Stimulated activated CD4-positive, alpha-beta T cell treated with anti-CD3 and anti-CD28 coated beads, Interleukin-1b, Interleukin-23, amount 100 ng/mL, for 24 hours (primary cell): Measurements from ENCODE around the gene CDK4.
"Not testable (repeated sequence)": the region's sequence is repeated elsewhere in the genome, so short reads cannot be mapped to it uniquely, and the experiment has no call there.

Experiments used
- DNase-seq, 4 experiments: peaks; one replicate each; pipeline ENCODE4 v3.0.0-alpha.2; 2020; ENCODE audit warnings: low read depth in 4 of 4, low spot score in 1 of 4

CDK4 gene

DNA sequence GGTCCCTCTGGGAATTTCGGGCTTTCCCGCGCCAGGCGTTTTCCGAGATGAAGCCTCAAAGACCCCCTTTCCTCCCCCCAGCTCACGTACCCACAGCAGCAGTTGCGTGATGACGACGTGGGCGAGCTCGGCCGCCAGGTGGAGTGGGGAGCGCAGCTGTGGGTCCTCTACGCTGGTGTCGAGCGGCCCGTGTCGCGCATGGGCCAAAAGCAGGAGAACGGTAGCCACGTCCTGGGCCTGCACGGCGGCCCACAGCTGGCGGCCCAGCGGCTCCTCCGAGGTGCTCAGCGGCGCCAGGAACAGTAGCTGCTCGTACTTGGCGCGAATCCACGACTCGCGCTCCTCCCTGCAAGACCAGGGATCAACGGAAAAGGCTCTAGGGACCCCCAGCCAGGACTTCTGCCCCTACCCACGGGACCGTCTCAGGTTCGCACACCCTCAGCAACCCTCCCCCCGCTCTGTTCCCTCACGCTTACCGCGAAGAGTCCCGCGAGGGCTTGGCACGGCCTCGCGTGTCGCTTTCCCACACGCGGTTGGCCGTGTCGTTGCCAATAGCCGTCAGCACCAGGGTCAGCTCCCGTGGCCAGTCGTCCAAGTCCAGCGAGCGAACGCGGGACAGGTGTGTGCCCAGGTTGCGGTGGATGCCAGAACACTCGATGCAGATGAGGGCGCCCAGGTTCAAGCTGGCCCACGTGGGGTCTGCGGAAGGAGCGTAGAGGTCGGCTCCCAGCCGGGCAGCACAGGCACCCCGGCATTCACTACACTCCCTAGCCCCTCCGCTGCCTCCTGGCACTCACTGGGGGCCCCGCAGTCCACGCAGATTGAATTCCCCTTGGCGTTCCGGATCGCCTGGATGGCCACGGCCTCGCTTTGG, 25.0 kb downstream of the CDK4 start:
- DNase-seq, result no peak

DNA sequence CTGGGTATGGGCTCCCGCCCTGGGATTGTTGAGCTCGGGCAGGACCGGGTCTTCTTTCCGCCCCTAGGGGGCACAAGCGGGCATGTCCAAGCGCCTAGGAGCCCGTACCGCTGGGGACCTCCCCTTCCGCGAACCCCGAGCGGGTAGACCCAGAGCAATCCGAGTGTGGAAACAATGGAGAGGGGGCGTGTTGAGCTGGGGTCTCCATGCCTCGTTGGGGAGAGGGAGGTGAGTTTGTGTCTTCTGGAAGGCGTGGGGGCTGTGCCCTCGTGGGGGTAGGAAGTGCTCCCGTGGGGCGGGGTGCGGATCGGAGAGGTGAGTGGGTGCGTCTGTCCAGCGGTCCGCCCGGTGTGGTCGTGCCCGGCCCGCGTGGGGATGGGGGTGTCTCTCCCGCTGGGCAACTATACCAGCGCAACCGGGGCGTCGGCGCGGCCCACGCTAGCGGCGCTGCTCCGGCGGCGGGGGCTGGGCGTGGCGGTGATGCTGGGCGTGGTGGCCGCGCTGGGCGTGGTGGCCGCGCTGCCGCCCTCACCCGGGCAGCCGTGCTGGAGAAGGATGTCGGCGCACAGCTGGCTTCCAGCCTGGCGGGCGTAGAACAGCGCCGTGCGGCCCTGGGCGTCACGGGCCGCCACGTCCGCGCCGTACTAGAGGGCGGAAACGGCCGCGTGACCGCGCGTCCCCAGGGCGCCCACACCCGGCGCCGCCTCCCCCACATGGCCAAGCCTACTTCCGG, 25.8 kb downstream of the CDK4 start:
- no peak for DNase-seq

DNA sequence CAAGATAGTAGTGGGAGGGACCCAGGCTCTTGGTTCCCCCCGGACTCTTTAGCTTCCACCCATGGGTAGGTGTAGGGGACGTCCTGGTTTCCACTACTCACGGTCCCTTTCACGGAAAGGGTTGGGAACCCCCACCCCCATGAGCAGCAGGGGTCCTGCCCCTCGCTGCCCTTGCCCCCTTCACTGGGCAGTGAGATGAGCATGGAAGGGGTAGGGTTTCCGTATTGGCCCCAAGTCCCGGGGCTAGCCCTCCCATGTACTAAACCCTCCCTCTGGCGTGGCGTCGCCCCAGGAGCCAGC, 26.3 kb downstream of the CDK4 start:
- DNase-seq, result no peak

DNA sequence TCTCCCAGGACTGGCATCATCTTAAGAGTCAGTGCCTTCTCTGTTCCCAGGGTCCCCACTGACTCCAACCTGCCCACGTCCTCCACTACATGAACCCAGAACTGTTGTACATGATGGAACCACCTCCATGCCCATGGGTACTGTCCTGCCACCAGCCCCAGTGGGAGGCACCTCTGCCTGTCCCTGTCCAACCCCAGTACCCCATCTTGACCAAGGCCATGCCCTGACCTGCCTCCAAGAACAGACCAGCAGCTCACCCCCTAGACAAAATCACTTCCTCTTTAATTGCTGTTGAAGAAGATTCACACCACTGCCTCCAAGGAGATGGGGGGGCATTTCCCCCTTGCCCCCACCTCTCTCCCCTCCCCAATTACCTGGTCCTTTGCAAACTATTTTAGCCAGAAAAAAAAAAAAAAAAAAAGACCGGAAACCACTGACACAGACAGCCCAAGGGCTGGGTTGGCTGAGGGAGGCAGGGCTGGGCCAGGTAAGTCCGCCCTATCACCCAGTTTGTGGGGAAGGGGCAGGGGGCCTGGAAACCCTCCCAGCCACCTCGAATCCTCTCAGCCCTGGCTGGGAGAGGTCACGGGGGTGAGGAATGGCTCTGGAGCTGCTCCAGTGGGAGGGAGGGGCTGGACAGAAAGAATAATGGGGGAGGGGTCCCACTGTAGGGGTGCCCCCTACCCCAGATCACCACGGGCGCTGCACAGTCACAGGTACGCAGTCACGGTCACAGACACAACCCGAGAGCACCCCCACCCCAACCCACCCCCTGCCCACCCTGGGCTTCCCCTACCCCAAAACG, 27.0 kb downstream of the CDK4 start:
- no peak for DNase-seq

DNA sequence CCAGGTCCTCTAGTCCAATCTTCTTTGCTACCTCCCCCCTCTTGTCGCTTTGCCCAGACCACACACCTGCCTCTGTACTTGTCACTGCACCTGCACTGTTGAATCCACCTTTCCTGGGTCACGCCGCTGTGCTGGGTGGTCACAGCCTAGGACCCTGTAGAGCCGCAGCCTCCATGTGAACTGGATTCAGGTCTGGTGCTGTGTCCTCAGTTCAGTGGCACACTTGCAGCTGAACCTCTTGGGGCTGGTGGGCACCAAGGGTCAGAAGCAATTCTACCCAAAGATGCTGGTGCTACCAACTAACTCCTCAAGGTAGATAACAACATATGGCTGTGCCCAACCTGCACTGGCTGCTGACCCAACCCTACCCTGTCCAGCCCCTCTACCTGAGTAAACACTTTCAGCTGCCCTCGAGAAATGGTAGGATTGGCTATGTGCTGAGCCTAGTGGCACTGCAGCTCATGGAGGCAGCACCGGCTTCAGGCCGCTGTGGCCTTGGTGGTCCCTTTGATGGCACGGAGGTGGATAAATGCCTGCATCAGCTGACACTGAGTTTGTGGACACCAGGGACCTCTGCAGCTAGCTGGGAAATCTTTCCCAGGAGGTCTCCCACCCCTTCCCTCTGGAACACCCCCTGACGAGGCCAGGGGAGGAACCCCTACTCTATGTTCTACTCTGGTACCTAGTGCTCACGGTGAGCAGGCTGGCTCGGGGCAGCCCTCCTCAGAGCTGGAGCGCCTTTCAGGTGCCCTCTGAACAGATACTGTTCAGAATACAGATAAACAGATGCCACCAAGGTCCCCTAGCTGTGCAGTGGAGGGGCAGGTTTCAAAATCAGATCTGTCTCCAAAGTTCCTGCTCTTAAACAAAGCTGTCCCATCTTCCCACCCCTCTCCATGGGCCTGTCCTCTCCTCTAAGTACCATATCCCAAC, 27.8 kb downstream of the CDK4 start:
- DNase-seq, result no peak

DNA sequence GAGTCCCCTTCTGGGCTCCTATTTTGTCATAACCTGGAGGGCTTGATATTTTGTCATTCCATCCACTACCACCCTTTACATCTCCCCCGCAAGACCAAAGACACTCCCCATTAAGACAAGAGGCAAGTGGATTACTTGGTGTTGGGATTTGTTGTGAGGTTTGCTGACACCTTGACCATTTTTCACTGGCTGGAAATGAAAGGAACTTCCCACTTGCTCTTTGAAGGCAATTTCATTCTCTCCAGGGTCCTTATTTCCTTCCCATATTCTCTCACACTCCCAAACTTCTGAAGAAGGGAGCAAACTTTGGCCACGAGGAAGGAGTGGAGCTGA, 28.5 kb downstream of the CDK4 start:
- no peak for DNase-seq

DNA sequence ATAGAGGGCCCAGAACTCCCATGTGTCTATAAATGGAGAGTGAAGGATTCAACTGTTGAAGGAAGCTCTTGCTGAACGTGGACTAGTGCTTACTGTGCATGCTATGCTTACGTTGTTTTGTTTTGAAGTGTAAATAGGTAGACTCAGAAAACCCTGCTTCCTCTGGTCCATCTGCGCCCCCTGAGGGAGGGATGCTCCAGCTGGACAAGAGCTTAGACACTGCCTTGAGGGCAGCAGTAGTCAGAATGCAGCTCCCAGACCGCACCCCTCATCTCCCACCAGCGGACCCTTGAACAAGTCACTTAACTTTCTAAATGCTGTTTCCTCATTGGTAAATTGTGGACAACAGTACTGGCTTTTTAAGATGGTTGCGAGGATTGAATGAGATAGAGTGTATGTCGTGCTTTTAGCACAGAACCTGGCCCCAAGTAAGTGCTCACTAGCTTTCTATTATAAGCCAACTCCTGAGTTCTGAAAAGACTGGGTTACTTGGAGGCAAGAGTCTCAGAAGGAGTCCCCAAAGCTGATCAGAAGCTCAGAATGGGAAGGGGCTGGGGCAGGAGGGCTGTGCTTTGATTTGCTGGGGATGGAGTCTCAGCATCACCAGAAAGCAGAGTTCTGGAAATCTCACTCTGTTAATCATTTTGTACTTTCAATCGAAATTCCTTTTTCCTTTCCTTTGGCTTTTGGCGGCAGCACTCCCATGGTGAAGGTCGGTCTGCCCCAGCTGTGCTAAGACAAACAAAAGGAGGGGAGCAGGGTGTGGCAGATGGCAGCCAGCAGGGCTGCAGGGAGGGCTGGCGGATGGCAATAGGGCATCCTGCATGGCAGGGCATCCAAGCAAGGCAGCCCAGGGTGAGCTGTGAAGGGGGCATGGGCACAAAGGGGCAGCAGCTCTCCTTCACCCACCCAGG, 29.1 kb downstream of the CDK4 start:
- no peak for DNase-seq

DNA sequence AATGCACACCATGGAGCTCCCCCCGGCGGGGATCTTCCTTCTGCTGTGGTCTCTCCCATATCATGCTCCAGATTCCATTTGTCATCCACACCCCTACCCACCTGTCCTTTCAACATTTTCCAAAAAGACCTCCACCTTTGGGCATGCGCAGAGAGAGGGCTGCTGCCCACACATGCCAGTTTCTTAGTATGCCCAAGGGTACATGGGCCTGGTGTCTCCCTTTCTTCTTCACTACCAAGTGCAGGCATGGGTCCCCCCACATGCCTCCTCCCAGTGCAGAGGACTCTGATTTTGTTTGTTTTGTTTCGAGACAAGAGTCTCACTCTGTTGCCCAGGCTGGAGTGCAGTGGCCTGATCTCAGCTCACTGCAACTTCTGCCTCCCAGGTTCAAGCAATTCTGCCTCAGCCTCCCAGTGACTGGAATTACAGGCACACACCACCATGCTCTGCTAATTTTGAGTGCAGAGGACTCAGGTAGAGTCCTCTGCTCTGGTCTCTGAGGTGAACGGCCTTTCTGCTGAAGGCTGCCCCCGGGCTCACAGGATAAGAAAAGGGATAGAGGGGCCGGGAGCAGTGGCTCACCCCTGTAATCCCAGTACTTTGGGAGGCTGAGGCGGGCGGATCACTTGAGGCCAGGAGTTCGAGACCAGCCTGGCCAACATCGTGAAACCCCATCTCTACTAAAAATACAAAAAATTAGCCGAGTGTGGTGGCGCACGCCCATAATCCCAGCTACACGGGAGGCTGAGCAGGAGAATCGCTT, 30.1 kb downstream of the CDK4 start:
- DNase-seq, result not testable (repeated sequence)

DNA sequence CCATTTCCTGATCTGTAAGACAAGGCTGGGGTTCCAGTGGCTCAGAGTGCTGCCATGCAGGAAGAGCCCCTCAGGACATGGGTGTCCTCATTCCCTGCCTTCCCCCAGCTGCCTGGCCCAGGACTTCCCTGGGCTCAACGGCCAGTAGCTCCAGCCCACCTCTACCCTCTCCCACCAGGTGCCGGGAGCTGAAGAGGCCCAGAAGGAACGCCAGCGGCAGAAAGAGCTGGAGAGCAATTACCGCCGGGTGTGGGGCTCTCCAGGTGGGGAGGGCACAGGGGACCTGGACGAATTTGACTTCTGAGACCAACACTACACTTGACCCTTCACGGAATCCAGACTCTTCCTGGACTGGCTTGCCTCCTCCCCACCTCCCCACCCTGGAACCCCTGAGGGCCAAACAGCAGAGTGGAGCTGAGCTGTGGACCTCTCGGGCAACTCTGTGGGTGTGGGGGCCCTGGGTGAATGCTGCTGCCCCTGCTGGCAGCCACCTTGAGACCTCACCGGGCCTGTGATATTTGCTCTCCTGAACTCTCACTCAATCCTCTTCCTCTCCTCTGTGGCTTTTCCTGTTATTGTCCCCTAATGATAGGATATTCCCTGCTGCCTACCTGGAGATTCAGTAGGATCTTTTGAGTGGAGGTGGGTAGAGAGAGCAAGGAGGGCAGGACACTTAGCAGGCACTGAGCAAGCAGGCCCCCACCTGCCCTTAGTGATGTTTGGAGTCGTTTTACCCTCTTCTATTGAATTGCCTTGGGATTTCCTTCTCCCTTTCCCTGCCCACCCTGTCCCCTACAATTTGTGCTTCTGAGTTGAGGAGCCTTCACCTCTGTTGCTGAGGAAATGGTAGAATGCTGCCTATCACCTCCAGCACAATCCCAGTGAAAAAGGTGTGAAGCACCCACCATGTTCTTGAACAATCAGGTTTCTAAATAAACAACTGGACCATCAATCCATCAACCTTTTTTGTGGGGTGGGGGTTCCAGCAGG, 31.2 kb downstream of the CDK4 start:
- DNase-seq, result no peak

DNA sequence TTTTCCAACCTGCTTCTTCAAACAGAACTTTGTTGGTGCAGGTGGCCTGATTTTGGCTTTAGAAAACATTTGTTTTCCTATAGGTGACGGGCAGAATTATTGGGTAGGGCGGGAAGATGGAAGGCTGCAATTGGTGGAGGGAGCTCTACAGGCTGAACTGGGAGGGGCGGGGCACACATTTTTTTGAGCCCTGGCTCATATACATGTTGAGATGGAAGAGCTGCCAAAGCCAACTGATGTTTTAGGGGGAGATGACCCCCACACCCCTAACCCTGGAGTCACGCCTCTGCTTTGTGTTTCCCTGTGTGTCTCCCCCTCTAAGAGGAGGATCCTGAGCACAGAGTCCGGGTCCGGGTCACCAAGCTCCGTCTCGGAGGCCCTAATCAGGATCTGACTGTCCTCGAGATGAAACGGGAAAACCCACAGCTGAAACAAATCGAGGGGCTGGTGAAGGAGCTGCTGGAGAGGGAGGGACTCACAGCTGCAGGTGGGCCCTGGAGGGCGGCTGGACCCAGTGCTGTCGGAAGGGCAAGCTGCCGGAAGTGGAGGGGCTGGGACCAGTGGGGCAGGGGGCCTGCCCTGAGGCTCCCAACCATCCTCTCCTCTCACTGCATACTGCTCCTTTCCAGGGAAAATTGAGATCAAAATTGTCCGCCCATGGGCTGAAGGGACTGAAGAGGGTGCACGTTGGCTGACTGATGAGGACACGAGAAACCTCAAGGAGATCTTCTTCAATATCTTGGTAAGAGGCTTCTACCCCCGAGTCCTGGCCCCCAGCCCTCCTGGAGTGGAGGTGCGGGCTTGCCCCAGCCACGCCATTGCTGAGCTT, 32.1 kb downstream of the CDK4 start:
- no peak for DNase-seq

DNA sequence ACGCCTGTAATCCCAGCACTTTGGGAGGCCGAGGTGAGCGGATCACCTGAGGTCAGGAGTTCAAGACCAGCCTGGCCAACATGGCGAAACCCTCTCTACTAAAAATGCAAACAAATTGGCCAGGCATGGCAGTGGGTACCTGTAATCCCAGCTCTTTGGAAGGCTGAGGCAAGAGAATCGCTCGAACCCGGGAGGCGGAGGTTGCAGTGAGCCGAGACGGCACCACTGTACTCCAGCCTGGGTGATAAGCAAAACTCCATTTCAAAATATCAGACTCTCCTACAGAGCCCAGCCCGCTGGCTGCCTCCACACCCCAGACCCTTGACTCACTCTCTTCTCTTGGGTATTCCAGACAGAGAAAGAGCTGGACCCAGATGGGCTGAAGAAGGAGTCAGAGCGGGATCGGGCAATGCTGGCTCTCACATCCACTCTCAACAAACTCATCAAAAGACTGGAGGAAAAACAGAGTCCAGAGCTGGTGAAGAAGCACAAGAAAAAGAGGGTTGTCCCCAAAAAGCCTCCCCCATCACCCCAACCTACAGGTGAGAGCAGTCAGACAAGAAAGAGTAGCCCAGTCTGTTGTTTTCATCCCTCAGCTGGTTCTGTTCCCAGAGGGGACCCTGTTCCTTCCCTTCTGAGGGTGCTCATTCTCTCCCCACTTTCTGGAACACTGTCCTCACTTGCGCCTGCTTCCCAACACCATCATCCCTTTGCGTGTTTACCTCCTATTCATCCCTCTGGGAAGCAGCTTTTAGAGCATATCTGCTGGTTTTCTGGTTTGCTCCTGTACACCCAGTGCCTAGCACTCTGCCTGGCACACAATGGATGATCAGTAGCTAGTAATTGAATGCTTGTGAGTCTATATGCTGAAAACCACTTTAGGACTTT, 33.2 kb downstream of the CDK4 start:
- DNase-seq, result no peak

DNA sequence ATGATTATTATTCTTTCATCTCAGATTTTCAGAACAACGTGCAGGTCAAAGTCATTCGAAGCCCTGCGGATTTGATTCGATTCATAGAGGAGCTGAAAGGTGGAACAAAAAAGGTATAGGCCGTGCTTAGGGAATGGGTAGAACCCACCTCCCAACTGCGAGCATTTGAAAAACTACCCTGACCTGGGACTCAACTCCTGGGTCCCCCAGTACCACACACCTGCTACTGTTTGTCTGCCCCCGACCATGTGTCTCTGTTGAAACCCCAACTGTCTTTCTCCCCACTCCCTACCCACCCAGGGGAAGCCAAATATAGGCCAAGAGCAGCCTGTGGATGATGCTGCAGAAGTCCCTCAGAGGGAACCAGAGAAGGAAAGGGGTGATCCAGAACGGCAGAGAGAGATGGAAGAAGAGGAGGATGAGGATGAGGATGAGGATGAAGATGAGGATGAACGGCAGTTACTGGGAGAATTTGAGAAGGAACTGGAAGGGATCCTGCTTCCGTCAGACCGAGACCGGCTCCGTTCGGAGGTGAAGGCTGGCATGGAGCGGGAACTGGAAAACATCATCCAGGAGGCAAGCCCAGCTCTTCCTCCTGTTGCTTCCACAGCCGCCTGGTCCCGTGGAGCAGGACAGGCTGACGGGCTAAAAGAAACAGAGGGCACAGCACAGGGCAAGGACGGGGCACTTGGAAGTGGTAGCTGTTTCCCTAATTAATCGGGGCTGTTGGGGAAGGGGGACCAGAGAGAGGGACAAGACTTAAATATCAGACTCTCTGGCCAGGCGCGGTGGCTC, 34.1 kb downstream of the CDK4 start:
- DNase-seq, result no peak

DNA sequence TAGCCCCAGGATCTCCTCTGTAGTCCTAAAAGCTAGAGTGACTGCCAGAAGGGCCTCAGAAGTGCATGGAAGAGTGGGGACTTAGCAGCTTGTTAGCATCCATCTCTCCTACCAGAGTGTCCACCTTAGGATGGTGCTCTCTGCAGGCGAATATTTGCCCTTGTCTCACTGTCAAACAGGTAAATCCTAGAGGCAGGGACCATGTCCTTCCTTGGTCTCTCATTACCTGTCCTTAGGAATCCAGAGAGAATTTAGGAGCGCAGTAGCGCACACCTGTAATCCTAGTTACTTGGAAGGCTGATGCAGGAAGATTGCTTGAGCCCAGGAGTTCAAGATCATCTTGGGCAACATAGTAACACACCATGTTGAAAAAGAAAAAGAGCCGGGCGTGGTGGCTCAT, 35.0 kb downstream of the CDK4 start:
- DNase-seq, result no peak

DNA sequence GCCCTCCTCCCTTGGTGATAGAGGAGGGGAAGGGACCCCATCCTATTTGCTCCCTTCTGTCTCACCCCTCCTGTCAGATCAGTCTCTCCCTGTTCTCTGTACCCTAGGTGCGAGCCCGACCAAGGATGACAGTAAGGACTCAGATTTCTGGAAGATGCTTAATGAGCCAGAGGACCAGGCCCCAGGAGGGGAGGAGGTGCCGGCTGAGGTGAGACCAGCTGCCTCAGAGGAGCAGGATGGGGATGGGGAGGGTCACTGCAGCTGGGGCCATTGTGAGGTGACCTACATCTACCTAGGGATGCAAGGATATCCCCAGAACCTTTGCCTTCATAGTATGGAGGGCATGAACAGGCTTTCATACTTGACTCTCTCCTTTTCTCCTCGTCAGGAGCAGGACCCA, 35.8 kb downstream of the CDK4 start:
- no peak for DNase-seq

DNA sequence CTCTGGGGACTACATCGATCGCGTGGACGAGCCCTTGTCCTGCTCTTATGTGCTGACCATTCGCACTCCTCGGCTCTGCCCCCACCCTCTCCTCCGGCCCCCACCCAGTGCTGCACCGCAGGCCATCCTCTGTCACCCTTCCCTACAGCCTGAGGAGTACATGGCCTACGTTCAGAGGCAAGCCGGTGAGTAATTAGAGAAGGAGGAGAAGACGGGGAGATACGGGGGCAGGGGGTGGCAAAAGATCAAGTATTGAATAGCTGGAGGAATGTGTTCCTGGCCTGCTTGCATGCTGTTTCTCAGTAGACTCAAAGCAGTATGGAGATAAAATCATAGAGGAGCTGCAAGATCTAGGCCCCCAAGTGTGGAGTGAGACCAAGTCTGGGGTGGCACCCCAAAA, 36.3 kb downstream of the CDK4 start:
- no peak for DNase-seq
